GM12891 (cell line): ENCODE data around the gene F7.
"Not testable (repeated sequence)": the region's sequence is repeated elsewhere in the genome, so short reads cannot be mapped to it uniquely, and the experiment has no call there.

Source experiments
- DNase-seq: peaks from one replicate; pipeline ENCODE4 v3.0.0; 2011; ENCODE audit warnings: low spot score; ENCODE audit not compliant: insufficient read length
- FAIRE-seq: peaks from 2 replicates; lab custom pipeline; 2011; peaks lifted over from hg19 to GRCh38; lab: Jason Lieb, UNC
- PAX5 ChIP-seq: IDR thresholded peaks from 2 replicates; pipeline ENCODE4 v1.6.1; 2011; ENCODE audit warnings: low read length, moderate library complexity, mild to moderate bottlenecking; ENCODE audit not compliant: insufficient read depth, severe bottlenecking
- POLR2A ChIP-seq: IDR thresholded peaks from 2 replicates; pipeline ENCODE4 v1.6.1; 2011; ENCODE audit warnings: low read depth, low read length, control low read depth
- POLR2AphosphoS5 ChIP-seq: IDR thresholded peaks from 2 replicates; pipeline ENCODE4 v1.6.1; 2011; ENCODE audit warnings: low read depth, low read length, control low read depth
- POU2F2 ChIP-seq: IDR thresholded peaks from 2 replicates; pipeline ENCODE4 v1.6.1; 2011; ENCODE audit warnings: low read depth, mild to moderate bottlenecking, control low read depth, low read length, moderate library complexity
- SPI1 ChIP-seq: IDR thresholded peaks from 2 replicates; pipeline ENCODE4 v1.6.1; 2011; ENCODE audit warnings: low read depth, low read length, control low read depth
- TAF1 ChIP-seq: IDR thresholded peaks from 2 replicates; pipeline ENCODE4 v1.6.1; 2011; ENCODE audit warnings: low read depth, low read length, control low read depth

F7 gene

DNA sequence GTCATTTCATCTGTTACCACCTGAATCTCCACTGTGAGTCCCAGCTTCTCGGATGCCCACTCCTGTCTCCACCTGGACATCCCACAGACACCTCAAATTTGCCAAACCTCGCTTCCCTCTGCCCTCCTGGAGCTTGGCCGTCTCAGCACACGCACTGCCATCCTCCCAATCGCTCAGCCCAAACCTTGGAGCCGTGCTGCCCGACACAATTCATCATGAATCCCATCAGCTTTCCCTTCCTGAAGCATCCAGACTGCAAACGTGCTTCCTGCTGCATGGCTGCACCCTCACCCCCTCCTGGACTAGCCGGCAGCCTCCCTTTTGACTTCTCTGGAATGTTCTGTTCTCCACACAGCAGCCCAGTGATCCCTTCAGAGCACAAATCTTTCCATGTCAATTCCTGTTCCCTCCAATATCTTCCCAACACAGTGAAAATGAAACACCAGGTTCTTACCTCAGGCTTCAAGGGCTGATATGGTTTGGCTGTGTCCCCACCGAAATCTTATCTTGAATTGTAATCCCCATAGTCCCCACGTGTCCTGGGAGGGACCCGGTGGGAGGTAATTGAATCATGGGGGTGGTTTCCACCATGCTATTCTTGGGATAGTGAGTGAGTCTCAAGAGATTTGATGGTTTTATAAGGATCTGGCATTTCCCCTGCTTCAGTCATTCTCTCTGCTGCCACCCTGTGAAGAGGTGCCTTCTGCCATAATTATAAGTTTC, 51.8 kb downstream of the F7 start:
- DNase-seq (no peak), FAIRE-seq (no peak)
- TF ChIP-seq TAF1 (no peak), POU2F2 (no peak), POLR2A (no peak)

DNA sequence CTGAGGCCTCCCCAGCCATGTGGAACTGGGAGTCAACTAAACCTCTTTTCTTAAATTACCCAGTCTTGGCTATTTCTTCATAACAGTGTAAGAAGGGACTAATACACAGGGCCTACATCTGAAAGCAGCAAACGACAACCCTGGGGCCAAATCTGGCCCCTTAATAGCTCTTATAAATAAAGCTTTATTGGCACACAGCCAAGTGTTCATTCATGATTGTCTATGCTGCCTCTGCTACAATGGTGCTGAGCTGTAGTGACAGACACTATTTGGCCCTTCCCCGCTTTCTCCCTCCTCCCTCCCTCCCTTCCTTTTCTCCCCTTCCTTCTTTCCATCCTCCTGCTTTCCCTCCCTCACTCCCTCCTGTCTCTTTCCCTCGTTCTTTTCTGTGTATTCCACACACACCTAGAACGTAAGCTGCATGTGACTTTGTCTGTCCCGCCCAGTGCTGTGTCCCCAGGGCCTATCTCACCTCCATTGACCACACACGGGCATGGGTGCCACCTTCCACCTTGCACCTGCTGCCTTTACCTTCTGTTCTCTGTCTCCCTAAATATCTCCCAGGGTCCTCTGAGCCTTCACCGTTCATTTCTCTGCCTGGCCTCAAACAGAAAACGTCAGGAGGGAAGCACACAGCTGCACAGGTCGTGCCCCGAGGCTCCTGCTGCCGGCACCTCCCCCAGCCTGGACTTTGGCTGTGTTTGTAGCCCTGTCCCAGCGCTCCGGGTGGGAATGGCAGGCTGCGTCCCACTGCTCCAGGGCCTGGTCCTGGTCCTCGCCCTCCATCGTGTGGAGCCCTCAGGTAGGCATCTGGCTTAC, 52.5 kb downstream of the F7 start, which contains the start of gene PROZ:
Gene PROZ, plus strand, starts transcription at position 720 of the 819 bp plus-strand sequence. Its CDS starts 13 bp downstream, at position 733.
- DNase-seq (no peak), FAIRE-seq (no peak)
- TF ChIP-seq TAF1 (no peak), POU2F2 (no peak), SPI1 (no peak), POLR2A (no peak), PAX5 (no peak), POLR2AphosphoS5 (no peak)

DNA sequence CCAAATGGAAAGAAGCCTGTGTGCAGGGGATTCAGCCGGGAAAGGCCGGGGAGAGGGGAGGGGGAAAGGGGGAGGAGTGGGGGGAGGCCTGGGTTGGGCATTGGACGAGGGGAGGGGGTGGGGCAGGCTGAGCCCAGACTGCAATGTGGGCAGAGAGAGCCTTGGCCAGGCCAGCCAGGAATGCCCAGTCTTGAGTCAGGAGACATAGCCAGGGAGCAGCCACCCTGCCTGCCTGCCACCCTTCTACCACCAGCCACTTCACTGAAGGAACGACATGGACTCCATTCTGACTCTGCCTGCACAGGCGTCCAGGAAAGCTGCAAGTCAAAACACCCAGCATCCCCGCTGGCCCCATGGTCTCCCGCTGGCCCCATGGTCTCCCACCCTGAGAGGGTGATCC, 53.4 kb downstream of the F7 start:
- no peak for FAIRE-seq
- TF ChIP-seq PAX5 (no peak), POU2F2 (no peak), TAF1 (no peak), POLR2AphosphoS5 (no peak), SPI1 (no peak), POLR2A (no peak)

DNA sequence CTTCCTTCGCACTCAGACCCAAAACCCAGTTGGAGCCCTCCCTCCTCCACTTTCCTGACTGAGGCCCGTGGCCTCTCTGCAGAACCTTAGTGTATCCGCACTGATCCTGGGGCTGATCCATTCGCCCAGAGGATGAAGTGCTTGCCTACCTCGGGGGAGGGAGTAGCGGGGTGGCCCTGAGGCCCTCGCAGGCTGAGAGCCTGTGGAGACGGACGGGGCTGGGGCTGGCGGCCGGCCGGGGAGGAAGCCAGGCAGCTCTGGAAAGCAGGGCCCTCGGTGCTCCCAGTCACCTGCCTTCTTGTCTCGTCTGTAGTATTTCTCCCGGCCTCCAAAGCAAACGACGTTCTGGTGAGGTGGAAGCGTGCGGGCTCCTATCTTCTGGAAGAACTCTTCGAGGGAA, 54.1 kb downstream of the F7 start:
- TF ChIP-seq SPI1 (no peak), PAX5 (no peak), POLR2AphosphoS5 (no peak), TAF1 (no peak), POU2F2 (no peak), POLR2A (no peak)
- FAIRE-seq (no peak), DNase-seq (no peak)

More for the DNA sequence above, 53.4 kb downstream of the F7 start:
- DNase-seq: no peak

DNA sequence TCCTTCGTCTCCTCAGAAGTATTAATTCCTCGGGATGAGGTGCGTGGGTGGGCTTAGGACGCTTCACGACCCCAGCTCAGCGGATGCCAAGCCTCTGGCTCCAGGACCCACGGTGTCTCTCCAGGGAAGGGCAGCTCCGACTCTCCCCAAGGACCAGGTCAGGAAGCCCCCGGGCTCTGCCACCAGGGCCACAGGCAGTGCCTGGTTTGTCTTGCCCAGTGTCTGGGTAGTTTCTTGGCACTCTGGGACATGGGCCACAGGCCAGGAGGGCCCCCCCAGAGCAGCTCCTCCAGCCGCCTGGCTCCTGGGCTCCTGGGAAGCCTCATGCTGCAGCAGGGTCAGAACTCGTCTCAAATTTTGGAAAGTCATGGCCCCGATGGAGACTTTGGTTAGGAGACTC, 55.4 kb downstream of the F7 start:
- DNase-seq (no peak), FAIRE-seq (no peak)
- TF ChIP-seq PAX5 (no peak), POU2F2 (no peak), POLR2A (no peak), SPI1 (no peak), POLR2AphosphoS5 (no peak), TAF1 (no peak)

DNA sequence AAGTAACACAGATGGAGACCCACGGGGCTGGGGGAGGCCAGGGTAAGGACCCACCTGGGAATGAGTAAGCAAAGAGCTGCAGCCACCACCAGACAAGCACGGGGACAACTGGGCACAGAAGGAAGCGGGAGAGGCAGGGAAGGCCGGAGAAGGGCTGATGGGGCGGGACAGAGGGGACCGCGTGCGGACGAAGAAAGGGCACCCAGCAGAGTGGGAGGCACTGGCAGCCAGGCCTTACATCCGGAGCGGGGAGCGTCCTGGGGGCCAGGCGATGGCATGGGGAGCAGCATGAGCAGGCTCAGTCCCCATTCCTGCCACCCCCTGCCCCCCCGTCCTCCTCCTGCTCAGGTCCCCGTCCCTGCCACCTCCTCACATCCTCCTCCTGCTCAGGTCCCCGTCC, 55.8 kb downstream of the F7 start:
- TF ChIP-seq PAX5 (no peak), POLR2AphosphoS5 (no peak), TAF1 (no peak), POU2F2 (no peak), SPI1 (no peak), POLR2A (no peak)

DNA sequence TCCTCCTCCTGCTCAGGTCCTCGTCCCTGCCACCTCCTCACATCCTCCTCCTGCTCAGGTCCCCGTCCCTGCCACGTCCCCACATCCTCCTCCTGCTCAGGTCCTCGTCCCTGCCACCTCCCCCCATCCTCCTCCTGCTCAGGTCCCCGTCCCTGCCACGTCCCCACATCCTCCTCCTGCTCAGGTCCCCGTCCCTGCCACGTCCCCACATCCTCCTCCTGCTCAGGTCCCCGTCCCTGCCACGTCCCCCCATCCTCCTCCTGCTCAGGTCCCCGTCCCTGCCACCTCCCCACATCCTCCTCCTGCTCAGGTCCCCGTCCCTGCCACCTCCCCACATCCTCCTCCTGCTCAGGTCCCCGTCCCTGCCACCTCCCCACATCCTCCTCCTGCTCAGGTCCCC, 56.4 kb downstream of the F7 start:
- FAIRE-seq, DNase-seq: not testable (repeated sequence)

More for the DNA sequence above, 55.8 kb downstream of the F7 start:
- DNase-seq (no peak), FAIRE-seq (no peak)

DNA sequence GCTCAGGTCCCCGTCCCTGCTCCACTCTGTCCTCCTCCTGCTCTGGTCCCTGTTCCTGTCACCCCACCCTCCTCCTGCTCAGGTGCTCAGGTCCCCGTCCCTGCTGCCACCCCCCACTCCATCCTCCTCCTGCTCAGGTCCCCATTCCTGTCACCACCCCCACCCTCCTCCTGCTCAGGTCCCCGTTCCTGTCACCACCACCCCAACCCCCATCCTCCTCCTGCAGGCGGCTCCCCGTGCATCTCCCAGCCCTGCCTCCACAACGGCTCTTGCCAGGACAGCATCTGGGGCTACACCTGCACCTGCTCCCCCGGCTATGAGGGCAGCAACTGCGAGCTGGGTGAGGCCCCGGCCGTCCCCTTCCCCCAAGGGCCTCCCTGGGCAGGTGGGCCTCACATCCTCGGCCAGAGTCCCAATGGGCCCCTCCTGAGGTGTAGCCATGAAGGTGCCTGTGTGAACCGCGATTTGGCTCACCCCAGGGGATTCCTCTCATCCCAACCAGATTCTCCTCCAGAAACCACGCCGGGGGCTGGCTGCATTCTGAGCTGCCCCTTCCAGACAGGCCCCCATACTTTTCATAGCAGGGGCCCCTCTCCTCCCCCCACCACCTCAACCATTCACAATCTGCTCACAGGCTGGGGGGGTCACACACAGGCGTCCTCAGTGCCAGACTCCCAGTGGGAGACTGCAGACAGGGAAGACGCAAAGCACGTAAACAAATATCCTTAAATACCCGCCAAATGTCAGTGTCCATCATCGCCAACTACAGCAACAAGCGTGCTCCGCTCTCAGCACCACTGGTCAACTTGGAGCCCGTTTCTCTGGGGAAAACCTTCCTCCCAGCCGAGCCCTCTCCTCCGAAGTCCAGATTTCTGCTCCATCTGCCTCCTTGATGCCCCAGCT, 57.4 kb downstream of the F7 start:
- no peak for TF ChIP-seq POU2F2
- no peak for TF ChIP-seq TAF1
- TF ChIP-seq POLR2A: no peak
- TF ChIP-seq POLR2AphosphoS5: no peak
- no peak for TF ChIP-seq PAX5
- no peak for TF ChIP-seq SPI1
- DNase-seq (no peak), FAIRE-seq (no peak)

DNA sequence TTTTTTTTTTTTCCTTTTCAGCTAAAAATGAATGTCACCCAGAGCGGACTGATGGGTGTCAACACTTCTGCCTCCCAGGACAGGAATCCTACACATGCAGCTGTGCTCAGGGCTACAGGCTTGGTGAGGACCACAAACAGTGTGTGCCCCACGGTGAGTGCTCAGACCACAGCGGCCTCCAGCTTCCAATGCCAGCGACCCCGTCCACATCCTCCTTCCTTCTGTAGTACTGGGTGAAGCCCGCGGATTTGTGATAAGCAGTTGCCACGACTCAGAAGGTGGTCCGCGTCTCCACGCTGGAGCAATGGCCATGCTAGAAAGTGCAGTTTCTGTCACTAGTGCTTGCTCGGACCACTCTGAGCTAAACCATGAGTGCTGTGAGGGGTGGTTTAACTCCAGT, 58.9 kb downstream of the F7 start:
- no peak for FAIRE-seq
- DNase-seq: no peak
- no peak for TF ChIP-seq POLR2AphosphoS5
- TF ChIP-seq SPI1: no peak
- no peak for TF ChIP-seq TAF1
- no peak for TF ChIP-seq PAX5
- TF ChIP-seq POU2F2: no peak
- TF ChIP-seq POLR2A: no peak
